HG02798 (cell line): ENCODE measurements around the gene FAM240B.

ENCODE experiments used
- ATAC-seq: cut with Tn5 transposase; IDR thresholded peaks from one replicate; pipeline ENCODE4 v1.9.1; 2021; ENCODE audit warnings: mild to moderate bottlenecking; ENCODE audit not compliant: unreplicated experiment, poor library complexity

FAM240B gene

GRCh38 chr9:38705917-38706316, 14.0 kb downstream of the FAM240B start:
- no peak for ATAC-seq

- no peak for ATAC-seq
Measured at GRCh38 chr9:38700695-38701094, 19.2 kb downstream of the FAM240B start.

DNA sequence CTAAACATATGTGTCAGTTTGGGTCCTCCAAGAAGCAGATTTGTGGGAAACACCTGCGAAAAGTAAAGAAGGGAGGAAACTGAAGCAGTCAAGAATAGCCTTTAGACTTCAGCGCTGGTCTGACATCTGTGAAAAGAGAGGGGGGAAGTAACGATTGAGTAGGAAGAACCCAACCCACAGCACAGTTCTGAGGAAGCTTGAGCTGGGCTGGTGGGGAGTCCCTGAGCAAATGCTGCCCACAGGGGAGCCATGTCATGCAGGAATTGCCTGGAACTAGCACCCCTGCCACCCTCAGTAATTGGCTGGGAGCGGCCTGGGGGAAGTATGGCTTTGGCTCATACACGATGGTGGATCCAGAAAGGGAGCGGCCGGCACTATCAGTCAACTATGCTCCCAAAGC, 20.6 kb downstream of the FAM240B start:
- ATAC-seq: no peak

GRCh38 chr9:38697776-38698300, 22.1 kb downstream of the FAM240B start:
- ATAC-seq: no peak

GRCh38 chr9:38696999-38697398, 22.9 kb downstream of the FAM240B start:
- ATAC-seq: no peak

GRCh38 chr9:38694676-38695075, 25.3 kb downstream of the FAM240B start:
- no peak for ATAC-seq

DNA sequence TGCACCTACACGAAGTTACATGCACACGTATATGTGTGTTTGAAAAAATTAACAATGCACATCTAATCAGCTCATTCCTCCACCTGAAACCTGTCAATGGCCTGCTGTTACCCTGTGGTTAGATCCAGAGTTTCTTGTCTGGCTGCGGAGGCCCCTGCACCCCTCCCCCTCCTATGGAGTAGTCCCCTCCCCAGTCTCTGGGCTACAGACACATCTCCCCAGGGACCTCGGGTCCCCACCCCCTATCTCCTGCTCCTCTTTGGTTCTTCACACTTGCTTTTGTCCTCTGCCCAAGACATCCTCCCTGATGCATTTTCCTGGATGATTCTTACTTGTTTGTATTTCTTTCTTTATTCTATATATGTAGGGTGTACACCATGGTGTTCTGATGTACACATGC, 27.2 kb downstream of the FAM240B start:
- ATAC-seq: no peak

DNA sequence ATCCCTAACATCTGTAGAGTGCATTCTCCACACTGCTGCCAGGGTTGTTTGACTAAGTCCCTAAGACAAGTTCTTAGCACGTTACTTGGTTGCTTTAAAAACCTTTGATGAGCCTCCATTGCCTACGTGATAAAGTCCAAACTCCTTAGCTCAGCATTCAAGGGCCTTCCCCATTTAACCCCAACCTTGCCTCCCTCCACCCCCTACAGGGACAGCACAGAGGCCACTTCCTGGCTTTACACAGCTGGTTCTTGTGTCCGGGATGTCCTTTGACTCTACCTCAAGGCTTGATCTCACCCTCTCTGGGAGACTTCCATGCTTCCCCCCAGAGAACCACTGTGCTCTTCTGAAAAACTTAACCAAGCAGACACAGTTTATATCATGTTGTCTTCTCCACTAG, 29.4 kb downstream of the FAM240B start:
- no peak for ATAC-seq

DNA sequence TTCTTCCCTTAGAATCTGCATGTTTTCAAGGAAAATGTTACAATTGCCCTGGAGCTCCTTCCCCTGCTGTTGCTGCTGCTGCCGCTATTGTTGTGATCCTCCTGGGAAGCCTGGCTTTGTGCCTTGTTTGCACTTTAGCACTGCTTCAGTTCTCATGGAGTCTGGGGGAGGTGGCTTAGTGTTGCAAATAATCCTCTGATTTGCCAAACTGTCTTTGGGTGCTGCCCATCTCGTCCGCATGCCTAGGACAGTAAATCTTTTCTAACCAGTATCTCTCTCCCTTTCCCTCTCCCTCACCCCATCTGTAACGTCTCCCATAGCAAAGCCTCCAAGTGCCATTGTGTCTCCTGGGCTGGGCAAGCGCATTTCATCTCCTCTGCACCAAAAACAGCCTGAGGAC, 30.3 kb downstream of the FAM240B start:
- ATAC-seq: no peak

DNA sequence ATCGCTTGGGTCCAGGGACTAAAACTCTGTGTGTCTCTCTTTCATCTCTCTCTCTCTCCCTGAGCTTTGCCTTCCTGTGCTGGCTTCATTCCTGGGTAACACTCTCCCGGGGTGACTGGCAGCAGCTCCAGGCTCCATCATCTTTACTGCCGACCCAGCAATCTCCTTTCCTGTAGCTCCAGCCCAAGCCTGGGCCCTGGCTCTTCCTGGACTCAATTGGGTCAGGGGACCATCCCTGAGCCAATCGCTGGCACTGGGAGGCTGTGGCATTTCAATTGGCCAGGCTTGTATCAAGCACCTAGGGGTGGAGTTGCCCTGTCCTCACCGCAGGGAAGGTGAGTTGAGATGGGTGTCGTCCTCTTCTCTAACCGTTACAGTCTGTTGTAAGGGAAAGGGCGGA, 31.9 kb downstream of the FAM240B start:
- no peak for ATAC-seq

GRCh38 chr9:38687389-38687842, 32.5 kb downstream of the FAM240B start:
- ATAC-seq: no peak

DNA sequence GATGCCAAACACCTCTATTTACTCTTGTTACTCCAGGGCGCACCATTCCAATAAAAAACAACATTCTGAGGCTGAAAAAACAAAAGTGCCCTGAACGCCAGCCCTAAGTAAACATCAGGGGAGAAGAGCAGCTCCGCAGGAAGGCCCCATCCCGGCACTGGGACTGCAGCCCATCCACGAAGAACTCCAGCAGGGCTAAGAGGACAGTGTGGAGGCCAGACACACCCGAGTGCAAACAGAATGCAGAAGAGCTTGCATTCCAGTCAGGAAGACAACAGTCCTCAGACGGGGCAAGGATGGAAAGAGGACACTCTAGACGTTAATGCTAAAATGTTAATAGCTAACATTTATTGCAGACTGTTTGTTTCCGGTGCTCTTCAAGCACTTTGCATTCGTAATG, 33.0 kb downstream of the FAM240B start:
- ATAC-seq: no peak

GRCh38 chr9:38685535-38685934, 34.4 kb downstream of the FAM240B start:
- no peak for ATAC-seq

- ATAC-seq: no peak
Measured at GRCh38 chr9:38683336-38683735, 36.6 kb downstream of the FAM240B start.

DNA sequence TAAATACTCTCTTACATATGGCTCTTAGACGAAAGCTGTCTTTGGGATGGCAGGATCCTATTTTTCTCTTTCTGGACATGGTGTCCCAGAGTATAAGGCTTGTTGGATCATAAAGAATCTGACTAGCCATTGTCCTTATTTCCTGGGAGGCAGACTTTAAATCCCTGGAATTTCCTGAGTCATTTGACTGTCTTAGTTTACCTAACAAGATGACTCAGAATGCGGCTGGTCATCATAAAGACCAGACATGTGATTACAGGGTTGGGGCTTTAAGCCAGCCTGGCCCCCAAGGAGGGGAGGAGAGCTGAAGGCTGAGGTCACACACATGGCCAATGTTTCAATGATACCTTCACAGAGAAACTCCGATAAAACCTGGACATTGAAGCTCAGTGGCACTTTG, 37.2 kb downstream of the FAM240B start:
- ATAC-seq: no peak

DNA sequence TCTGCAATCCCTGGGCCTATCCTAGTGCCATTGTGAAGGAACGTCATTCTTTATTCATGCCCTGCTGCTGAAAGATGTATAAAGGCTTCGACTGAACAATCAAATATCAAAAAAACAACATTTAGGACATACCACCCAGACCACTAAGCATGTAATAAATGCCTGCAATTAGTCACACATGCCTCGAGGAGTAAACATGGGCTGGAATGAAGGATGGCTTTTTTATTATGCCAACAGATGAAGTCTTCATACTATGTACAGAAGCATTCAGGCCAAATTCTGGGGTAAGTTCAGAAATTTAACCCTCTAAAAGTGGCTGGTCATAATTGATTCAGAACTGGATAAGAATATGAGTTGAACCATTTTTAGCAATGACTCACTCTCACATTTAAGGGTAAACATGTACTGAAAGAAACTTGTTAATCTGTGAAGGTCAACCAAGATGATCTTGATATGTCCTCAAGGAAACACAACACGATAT, 38.1 kb downstream of the FAM240B start:
- peak; percentile 47 for ATAC-seq

- ATAC-seq: no peak
Measured at GRCh38 chr9:38680837-38681445, 39.0 kb downstream of the FAM240B start.

- no peak for ATAC-seq
Measured at GRCh38 chr9:38677660-38678303, 42.2 kb downstream of the FAM240B start.

- ATAC-seq: no peak
Measured at GRCh38 chr9:38675831-38676230, 44.1 kb downstream of the FAM240B start.

DNA sequence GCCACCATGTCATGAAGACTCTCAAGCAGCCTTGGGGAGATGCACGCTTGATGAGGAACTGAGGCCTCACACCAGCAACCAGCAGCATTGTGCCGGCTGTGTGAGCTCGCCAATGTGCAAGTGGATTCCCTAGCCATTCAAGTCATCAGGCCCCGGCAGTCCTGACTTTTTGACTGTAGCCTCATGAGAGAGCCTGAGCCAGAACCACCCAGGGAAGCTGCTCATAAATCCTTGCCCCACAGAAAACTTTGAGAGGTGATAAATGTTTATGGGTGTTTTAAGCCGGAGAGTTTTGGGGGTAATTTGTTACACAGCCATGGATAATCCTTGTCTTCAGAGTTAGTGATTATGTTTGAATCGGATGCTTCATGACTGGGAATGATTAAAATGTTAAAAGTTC, 44.7 kb downstream of the FAM240B start:
- no peak for ATAC-seq

- no peak for ATAC-seq
Measured at GRCh38 chr9:38673399-38674193, 46.3 kb downstream of the FAM240B start.
